HG03378 (cell line): ENCODE data around the gene PLPPR4.
"Not testable (repeated sequence)": the region's sequence is repeated elsewhere in the genome, so short reads cannot be mapped to it uniquely, and the experiment has no call there.

Experiments
- ATAC-seq: cut with Tn5 transposase; IDR thresholded peaks from one replicate; pipeline ENCODE4 v1.9.1; 2021; ENCODE audit warnings: mild to moderate bottlenecking, moderate library complexity; ENCODE audit not compliant: unreplicated experiment

Gene PLPPR4

DNA sequence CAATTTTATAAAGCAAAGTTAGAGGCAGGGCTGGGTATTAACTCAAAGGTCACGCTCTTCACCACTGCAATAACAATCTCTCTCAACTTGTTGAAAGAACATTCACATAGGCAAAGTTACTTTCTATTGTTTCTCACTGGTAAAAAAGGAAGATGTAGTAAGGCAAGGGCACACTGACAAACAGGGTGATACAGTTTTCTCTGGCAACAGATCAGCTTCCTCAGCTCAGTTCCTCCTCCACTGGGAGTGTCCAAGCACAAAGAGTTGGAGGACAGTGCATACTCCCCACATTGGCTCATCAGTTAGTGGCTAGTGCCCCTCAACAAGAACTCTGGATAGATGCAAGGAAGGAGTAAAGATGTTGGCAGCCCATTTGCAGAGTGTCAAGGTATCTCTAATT, 3.7 kb downstream of the PLPPR4 start:
- ATAC-seq: no peak

DNA sequence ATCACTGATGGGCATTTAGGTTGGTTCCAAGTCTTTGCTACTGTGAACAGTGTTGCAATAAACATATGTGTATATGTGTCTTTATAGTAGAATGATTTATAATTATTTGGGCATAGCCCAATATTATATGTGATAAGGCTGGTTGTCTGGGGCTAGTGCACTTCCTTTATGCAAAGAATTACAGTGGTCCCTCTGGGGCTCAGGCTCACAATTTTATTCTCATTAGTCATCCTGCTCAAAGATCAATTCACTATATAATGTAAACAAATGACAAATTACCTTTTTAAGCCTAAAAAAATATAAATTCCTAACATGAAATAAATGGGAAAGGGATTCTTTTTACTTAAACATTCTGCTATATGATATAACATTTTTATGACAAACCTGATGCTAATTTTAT, 5.0 kb downstream of the PLPPR4 start:
- ATAC-seq: no peak

DNA sequence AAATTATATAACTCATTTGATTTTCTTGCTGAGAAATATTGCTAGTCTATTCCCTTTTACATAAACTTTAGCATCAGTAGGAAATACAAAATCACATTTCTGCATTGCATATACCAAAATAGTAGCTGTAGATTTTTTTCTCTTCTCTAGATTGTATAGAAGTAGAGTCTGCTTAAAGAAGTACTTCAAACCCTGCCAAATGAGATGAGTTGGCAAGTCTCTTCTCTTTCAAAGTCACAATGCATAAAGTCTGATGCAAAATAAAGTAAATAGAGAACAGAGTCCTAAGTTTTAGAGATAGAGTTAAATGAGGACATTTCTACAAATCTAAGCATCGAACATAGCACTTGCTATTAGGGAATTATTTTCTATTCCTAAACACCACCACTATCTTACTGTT, 6.4 kb downstream of the PLPPR4 start:
- ATAC-seq: no peak

DNA sequence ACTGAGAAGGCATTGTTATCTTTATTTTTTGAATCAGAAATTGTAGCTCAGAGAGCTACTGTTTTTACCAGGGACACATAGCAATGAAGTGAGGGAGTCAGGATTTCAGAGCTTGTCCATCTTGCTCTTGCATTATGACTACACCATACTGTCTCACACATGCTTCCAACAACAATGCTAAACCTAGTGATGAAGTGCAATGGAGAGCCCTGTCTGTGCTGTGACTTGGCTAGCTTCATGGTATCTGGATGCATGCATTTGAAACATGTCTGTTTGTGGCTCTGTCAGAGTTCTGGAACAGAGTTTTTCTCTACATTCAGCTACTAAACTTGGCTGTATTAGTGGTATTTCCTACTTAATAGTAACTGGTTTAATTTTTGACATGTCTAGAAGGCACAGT, 7.0 kb downstream of the PLPPR4 start:
- no peak for ATAC-seq

DNA sequence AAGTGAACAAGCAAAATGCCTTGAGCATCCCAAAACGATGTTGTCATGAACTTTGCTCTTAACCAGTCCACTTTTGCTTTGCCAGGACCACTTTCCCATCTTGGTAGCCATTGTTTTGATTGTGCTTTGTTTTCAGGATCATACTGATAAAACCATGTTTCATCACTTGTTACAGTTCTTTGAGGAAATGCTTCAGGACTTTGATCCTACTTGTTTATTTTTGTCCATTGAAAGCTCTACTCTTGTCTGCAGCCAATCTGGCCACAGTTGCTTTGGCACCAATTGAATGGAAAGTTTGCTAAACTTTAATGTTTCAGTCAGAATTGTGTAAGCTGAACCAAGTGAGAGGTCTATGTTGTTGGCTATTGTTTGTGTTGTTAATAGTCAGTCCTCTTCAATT, 12.8 kb downstream of the PLPPR4 start:
- ATAC-seq: no peak

DNA sequence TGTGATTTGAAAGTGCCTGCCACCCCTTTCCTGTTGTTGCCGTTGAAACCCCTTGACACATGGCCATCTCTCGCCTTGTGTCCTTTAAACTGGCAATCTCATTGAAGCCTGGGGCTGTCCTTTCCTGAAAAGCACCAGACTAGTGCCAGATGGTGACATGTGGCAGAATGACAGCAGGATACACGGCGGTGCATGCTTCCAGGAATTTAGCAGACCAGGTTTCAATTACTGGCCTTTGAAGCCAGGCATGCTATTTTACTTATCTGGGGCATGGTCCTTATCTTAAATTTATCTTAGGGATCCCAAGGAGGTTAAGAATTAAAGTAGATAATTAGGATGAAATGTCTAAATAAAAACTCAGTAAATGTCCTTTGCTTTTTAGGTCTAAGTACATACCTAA, 15.2 kb downstream of the PLPPR4 start:
- ATAC-seq: no peak

DNA sequence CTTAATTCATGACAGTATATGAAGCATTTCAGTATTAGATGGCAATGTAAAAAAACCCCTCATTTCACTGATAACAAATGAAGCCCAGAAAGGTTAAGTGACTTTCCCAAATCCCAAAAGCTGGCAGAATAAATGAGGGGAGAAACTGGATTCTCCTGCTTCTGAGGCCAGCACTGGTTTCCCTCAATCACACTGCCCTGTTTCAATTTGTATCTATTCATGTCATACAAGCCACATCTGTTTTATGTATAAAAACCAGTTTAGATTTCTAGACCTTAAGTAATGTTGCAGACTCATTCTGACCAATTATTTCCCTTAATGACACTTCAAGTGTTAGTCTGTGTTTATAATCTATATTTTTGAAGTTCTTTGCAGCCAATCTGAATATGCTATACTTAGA, 16.8 kb downstream of the PLPPR4 start:
- no peak for ATAC-seq

DNA sequence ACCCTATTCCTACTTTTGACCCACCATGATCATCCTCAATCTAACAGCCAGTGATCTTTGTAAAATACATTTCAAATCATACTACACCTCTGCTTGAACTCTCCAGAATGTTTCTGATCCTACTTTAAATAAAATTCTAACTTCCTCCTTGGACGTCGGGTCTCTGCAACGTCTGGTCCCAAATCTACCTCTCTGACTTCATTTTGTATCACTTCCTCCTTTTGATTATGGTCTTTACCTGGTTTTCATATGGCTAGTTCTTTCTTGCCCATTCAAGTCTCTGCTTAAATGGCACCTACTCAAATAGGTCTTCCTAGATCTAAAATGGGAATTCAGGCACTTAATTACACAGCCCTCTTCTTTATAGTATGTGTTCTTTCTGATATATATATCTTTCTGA, 18.2 kb downstream of the PLPPR4 start:
- no peak for ATAC-seq

DNA sequence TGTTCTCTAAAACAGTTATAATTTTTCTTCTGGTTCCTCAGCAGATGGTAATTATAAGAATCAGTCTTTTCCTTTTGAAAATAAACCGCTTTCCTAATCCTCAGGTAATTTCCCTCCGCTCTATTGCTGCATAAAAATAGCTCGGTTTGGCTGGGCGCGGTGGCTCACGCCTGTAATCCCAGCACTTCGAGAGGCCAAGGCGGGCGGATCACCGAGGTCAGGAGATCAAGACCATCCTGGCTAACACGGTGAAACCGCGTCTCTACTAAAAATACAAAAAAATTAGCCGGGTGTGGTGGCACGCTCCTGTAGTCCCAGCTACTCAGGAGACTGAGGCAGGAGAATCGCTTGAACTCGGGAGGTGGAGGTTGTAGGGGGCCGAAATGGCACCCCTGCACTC, 19.2 kb downstream of the PLPPR4 start:
- ATAC-seq: not testable (repeated sequence)

DNA sequence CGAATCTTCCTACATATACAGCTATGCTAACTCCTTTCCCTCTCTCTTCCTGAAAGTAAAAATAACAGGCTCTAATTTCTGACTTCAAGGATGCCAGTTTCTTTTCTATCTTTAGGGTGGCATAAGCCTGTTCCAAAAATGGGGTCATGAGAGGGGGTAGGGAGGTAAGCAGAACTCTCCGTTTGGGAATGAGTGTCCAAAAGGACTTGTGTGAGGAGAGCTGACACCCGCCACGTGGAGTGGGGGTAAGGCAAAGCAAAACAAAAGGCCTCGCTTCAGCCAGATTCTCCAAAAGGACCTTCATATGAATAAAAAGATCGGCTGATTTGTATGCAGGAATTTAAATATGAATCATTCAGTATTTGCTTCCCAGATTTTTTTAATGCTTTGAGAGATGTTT, 28.6 kb downstream of the PLPPR4 start:
- no peak for ATAC-seq

DNA sequence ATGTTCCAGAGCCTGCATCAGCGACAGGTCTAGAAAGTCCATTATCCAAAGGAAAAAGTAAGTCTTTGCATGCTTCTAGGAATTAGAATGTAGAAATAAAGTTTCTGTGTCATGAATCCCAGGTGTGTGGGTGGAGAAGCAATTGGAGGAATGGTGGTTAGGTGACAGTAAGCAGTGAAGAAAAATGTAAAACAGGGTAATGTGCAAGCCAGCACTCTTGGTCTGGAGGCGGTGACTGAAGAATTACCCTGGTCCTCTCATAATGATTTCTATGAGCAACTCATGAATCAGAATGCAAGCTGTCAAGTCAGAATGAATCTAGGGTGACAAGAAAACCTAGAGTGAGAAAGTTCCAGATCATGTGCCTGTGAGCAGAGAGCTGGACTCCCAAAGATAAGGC, 33.6 kb downstream of the PLPPR4 start:
- ATAC-seq: no peak

DNA sequence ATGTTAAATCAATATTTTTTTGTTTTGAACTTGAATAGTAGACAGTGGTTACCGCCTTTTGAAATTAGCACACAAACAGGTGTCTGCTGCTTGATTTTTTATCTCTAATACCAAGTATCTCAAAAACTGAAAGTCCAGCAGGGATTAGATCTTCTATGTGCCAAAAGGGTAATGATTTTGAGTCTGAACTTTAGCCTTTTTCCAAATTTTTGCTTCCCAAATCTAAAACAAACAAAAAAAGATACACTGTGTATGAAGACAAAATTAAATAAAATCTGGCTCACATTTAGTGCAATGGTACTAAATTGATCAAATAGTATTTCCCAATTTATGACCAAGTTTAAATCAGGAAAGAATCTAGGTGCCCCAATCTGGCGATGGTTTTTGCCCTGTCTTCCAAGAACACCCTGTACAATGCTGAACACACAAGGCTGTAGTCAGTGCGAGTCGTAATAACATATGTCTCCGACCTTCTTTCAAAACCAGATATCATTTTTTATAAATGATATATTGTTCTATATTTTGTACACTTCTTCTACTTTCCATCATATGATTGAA, 40.5 kb downstream of the PLPPR4 start:
- no peak for ATAC-seq

DNA sequence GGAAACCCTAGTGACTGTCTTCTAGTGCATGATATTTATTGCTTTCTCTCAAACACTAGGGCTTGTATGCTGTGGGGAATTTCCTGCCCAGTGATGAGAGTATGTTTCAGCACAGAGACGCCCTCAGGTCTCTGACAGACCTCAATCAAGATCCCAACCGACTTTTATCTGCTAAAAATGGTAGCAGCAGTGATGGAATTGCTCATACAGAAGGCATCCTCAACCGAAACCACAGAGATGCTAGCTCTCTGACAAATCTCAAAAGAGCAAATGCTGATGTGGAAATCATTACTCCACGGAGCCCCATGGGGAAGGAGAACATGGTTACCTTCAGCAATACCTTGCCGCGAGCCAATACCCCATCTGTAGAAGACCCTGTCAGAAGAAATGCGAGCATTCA, 41.3 kb downstream of the PLPPR4 start:
- no peak for ATAC-seq

DNA sequence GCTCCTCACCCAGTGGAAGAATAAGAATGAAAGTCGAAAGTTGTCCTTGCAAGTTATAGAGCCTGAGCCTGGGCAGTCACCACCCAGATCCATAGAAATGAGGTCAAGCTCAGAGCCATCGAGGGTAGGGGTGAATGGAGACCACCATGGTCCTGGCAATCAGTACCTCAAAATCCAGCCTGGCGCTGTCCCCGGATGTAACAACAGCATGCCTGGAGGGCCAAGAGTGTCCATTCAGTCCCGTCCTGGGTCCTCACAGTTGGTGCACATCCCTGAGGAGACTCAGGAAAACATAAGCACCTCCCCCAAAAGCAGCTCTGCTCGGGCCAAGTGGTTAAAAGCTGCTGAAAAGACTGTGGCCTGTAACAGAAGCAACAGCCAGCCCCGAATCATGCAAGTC, 41.8 kb downstream of the PLPPR4 start:
- no peak for ATAC-seq

DNA sequence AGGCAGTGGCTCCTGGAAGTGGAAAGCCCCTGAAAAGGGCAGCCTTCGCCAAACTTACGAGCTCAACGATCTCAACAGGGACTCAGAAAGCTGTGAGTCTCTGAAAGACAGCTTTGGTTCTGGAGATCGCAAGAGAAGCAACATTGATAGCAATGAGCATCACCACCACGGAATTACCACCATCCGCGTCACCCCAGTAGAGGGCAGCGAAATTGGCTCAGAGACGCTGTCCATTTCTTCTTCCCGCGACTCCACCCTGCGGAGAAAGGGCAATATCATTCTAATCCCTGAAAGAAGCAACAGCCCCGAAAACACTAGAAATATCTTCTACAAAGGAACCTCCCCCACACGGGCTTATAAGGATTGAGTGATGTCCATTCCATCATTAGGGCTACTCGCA, 42.4 kb downstream of the PLPPR4 start:
- no peak for ATAC-seq

DNA sequence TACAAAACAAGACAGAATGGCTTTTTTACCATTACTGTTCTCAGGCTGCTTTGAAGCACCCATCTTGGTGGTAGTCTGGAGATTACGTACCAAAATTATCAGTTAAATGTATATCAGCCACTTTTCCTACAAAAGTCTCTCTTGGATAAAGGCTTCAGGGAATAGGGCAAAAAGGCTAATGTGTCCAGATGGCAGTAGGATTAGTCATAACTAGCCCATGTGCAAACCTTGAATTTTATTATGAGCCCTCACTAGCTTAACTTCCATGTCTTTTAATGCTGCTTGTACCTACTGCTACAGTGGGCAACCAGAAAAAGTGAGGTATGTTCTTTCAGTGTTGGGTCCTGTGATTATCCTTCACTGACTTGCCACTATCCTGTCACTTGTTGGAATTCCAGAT, 51.0 kb downstream of the PLPPR4 start:
- no peak for ATAC-seq

DNA sequence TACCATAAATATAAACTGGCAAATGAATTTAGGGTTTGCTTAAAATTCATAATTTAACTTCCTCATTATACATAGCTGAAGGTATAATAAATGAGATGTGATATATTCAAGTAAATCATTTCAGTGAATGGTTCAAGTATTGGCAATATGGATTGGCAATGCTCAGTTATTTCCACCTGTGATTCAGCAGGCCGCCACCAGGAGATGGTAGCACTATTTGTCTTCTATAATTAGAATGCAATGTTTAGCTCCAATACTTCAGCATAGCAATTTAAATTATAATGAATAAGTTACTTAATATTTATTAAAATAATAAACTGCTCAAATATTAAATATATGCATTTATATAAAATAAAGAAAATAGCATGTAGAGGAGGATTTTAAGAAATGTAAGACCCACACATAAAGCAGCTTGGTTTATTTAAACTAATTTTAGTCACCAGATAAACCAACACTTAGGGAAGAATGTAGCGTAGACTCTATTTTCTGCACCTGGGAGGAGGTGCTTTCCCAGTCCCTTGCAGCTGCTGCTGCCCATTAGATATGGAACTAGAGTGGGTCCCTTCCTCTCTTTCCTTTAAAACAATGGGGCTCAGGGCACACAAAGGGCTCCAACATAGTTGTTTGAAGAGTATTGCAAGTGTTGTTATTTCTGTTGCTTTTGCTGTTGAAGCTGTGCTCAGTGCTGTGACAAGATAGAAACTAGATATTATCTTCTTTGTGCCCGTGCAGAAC, 62.1 kb downstream of the PLPPR4 start:
- ATAC-seq: no peak

DNA sequence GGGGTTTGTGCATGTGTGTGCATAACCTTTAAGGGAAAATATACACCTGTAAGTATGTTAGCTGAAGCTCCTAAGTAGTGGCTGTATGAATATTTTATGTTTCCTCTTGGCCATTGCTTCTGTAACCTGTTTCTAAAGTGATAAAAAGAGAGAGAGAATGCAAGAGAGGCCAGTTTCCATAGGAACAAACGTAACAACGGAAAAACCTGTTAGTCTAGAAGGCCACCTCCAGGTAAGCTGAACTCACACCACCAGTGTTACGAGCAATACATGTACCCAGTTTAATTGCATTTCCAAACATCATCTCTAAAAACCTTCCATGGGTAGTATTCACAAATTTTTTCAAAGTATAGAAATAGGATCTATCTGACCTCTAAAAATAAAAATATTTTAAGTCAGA, 63.1 kb downstream of the PLPPR4 start:
- no peak for ATAC-seq

DNA sequence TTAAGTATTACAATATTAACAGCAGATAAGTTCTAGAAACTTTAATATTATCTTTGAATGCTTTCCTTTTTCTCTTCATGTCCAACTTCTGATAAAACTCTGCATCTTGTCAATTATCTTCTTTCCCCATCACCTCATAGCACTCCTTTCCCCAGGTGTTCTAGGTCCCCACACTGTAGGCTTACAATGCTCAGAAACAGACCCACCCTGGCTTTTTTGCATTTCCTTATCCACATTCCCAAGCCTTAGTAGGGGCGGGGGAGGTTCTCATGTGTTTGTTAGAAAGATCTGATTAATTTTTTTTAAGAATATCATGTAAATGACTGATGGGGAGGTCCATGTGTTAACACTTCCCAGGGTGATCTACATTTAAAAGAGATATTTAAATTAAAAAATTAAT, 63.9 kb downstream of the PLPPR4 start:
- no peak for ATAC-seq

DNA sequence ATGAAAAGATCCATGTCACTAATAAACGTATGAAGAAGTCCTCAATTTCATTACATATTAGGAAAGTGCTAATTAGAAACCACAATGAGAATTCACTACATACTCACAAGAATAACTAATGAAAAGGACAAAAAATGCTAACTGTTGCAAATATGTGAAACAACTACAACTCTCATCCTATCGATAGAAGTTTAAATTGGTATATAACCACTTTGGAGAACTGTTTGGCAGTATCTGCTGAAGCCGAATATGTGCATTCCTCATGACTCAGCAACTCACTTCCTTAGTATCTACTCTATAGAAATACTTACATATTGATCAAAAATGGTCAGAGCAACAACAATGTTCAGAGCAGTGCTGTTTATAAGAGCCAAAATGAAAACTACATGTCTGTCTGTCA, 66.8 kb downstream of the PLPPR4 start:
- no peak for ATAC-seq

DNA sequence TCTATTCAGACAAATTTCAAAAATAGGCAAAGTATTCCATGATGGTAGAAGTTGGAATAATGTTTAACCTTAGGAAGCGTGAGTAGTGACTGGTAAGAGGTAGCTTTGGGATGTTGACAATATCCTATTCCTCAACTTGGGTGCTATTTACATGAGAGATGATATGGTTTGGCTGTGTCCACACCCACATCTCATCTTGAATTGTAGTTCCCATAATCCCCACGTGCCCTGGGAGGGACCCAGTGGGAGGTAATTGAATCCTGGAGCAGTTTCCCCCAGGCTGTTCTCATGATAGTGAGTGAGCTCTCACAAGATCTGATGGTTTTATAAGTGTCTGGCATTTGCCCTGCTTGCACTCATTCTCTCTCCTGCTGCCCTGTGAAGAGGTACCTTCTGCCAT, 67.3 kb downstream of the PLPPR4 start:
- no peak for ATAC-seq

DNA sequence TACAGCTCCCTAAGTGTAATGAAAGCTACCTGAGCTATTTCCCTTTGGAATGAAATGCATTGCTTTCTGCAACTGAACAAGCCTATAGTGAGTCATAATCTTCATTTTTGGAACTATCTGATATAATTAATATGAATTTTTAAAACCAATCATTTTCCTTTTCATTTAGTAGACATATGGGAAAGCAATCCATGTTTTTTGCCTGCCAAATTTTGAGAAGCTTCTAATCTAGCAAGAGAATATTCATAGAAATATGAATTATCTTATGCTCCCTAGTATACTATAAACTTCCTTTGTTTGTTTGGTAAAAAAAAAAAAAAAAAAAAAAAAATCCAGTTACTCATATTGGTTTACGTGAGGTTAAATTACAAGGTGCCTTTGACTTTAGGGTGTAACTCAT, 68.3 kb downstream of the PLPPR4 start:
- no peak for ATAC-seq

DNA sequence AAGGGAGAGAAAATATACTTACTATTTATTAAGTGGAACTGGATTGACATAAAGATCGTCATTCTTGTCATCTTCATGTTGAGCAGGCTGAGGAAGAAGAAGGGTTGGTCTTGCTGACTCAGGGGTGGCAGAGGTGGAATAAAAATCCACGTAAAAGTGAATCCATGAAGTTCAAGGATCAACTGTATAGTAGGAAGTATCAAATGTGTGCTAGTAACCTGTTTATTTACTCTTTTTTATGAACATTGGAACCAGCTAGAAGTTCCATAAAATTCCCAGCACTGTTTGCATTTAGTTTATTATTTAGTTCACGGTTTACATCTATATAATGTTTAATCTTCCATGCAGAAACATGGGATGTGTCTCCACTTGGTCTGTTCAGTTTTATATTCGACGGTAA, 70.7 kb downstream of the PLPPR4 start:
- no peak for ATAC-seq
